Liver (tissue), 3 donors: ENCODE data around the gene LRRC26.

Experiments
- EGR1 ChIP-seq, 2 donors: IDR thresholded peaks; 2 replicates each; pipeline ENCODE4 v1.6.1; 2016 to 2018; ENCODE audit warnings: antibody characterized with exemption in 2 of 2, low read depth in 2 of 2
- FOXA1 ChIP-seq: IDR thresholded peaks from 2 replicates; pipeline ENCODE4 v1.6.1; 2016; ENCODE audit warnings: antibody characterized with exemption
- GABPA ChIP-seq, 2 donors: IDR thresholded peaks in 1 of 2; conservative IDR thresholded peaks in 1 of 2; 2 replicates each; pipeline ENCODE4 v1.6.1; 2016; ENCODE audit warnings: antibody characterized with exemption in 2 of 2, mild to moderate bottlenecking in 1 of 2, moderate library complexity in 1 of 2
- RAD21 ChIP-seq, 2 donors: IDR thresholded peaks; 2 replicates each; pipeline ENCODE4 v1.6.1; 2016; ENCODE audit warnings: antibody characterized with exemption in 2 of 2, mild to moderate bottlenecking in 2 of 2
- REST ChIP-seq: IDR thresholded peaks from 2 replicates; pipeline ENCODE4 v1.6.1; 2016; ENCODE audit warnings: antibody characterized with exemption, mild to moderate bottlenecking
- SP1 ChIP-seq: IDR thresholded peaks from 2 replicates; pipeline ENCODE4 v1.6.1; 2018; ENCODE audit warnings: antibody characterized with exemption, mild to moderate bottlenecking
- TAF1 ChIP-seq: conservative IDR thresholded peaks from 2 replicates; pipeline ENCODE4 v1.6.1; 2016; ENCODE audit warnings: antibody characterized with exemption, mild to moderate bottlenecking
- YY1 ChIP-seq: IDR thresholded peaks from 2 replicates; pipeline ENCODE4 v1.6.1; 2016; ENCODE audit warnings: antibody characterized with exemption, mild to moderate bottlenecking
- TF ChIP-seq, protein P1 (sequence below): IDR thresholded peaks from 2 replicates; pipeline ENCODE4 v1.6.1; 2016; ENCODE audit warnings: antibody characterized with exemption
- TF ChIP-seq, protein P2 (sequence below): fragments of 150-350 bp; IDR thresholded peaks from 2 replicates; pipeline ENCODE4 v1.5.1; 2017; ENCODE audit warnings: improper control_type of control experiment, low read depth, low read length; ENCODE audit not compliant: missing input control
- TF ChIP-seq, protein P3 (sequence below): IDR thresholded peaks from 2 replicates; pipeline ENCODE4 v1.6.1; 2016; ENCODE audit warnings: antibody characterized with exemption
- donor health status: healthy.
- donor health status: healthy.

DNA sequence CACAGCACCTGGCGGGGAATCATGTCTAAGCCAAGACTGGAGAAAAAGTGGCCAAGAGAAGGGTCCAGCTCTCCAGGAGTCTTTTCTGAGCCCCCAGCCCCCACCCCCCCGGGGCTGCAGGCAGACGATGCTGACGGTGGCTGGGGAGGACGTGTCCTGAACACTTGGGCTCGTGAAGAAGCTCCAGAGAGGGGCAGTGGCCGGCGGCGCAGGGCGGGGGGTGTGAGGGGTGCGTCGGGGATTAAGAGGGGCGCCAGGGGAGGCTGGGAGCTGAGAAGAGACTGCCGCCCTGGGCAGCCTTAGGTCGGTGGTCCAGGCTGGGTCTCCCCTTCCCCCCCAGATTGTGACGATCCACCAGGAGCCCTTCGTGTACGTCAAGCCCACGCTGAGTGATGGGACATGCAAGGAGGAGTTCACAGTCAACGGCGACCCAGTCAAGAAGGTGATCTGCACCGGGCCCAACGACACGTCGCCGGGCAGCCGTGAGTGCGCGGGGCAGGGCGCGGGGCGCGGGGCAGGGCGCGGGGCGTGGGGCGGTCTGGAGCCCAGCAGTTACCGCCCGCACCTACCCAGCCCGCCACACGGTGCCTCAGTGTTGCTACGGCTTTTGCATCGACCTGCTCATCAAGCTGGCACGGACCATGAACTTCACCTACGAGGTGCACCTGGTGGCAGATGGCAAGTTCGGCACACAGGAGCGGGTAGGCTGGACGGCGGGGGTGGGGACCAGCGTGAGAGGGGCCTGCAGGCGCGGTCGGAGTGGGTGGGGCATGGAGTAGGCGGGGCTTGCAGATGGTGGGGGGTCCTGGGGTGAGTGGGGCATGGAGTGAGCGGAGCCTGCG lies 8.9 kb downstream of the LRRC26 start:
- TF ChIP-seq, protein P1, sequence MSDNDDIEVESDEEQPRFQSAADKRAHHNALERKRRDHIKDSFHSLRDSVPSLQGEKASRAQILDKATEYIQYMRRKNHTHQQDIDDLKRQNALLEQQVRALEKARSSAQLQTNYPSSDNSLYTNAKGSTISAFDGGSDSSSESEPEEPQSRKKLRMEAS, result no peak
- TF ChIP-seq, protein P2, sequence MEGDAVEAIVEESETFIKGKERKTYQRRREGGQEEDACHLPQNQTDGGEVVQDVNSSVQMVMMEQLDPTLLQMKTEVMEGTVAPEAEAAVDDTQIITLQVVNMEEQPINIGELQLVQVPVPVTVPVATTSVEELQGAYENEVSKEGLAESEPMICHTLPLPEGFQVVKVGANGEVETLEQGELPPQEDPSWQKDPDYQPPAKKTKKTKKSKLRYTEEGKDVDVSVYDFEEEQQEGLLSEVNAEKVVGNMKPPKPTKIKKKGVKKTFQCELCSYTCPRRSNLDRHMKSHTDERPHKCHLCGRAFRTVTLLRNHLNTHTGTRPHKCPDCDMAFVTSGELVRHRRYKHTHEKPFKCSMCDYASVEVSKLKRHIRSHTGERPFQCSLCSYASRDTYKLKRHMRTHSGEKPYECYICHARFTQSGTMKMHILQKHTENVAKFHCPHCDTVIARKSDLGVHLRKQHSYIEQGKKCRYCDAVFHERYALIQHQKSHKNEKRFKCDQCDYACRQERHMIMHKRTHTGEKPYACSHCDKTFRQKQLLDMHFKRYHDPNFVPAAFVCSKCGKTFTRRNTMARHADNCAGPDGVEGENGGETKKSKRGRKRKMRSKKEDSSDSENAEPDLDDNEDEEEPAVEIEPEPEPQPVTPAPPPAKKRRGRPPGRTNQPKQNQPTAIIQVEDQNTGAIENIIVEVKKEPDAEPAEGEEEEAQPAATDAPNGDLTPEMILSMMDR, result no peak
- TF ChIP-seq, protein P3, sequence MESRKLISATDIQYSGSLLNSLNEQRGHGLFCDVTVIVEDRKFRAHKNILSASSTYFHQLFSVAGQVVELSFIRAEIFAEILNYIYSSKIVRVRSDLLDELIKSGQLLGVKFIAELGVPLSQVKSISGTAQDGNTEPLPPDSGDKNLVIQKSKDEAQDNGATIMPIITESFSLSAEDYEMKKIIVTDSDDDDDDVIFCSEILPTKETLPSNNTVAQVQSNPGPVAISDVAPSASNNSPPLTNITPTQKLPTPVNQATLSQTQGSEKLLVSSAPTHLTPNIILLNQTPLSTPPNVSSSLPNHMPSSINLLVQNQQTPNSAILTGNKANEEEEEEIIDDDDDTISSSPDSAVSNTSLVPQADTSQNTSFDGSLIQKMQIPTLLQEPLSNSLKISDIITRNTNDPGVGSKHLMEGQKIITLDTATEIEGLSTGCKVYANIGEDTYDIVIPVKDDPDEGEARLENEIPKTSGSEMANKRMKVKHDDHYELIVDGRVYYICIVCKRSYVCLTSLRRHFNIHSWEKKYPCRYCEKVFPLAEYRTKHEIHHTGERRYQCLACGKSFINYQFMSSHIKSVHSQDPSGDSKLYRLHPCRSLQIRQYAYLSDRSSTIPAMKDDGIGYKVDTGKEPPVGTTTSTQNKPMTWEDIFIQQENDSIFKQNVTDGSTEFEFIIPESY, result no peak
- TF ChIP-seq REST, result no peak
- no peak for TF ChIP-seq RAD21 (IDR thresholded peaks at IDR 0.05)
- no peak for TF ChIP-seq EGR1 (IDR thresholded peaks at IDR 0.05; ENCODE audit: low read depth in 2 of 2)
- no peak for TF ChIP-seq SP1
- TF ChIP-seq YY1, result no peak
- TF ChIP-seq GABPA (IDR thresholded peaks at IDR 0.05 in 1 of 2, conservative IDR thresholded peaks at IDR 0.05 in 1 of 2), result no peak
- no peak for TF ChIP-seq TAF1
- no peak for TF ChIP-seq FOXA1
